ENCODE data around the gene ANKRD26. TPM values are rescaled to one million over a fixed set of nuclear protein-coding genes. Genes with fewer than 3 reads are reported as not detected.

Gene ANKRD26
- total and polyA plus RNA-seq, 2 of the 13 experiments (the other 11 are each of a cell fraction or from before 2014, with no cell fraction given): 1.5 to 9.6 TPM

- TF ChIP-seq REPIN1 (CRISPR knock-in tag; IDR thresholded peaks at IDR 0.05; ENCODE audit: borderline replicate concordance, low read depth): no peak
- TF ChIP-seq ZNF775 (CRISPR knock-in tag; IDR thresholded peaks at IDR 0.05; ENCODE audit: borderline replicate concordance): no peak
- no peak for TF ChIP-seq RFX1 (IDR thresholded peaks at IDR 0.05)
- no peak for TF ChIP-seq ZFP82 (CRISPR knock-in tag; IDR thresholded peaks at IDR 0.05; ENCODE audit: borderline replicate concordance)
- no peak for TF ChIP-seq PHF21A (CRISPR knock-in tag; IDR thresholded peaks at IDR 0.05)
- TF ChIP-seq GATAD2A (CRISPR knock-in tag; IDR thresholded peaks at IDR 0.05): no peak
- TF ChIP-seq ZNF574 (CRISPR knock-in tag; IDR thresholded peaks at IDR 0.05): no peak
Measured at GRCh38 chr10:27019827-27020226, 80.5 kb downstream of the ANKRD26 start (continued).

DNA sequence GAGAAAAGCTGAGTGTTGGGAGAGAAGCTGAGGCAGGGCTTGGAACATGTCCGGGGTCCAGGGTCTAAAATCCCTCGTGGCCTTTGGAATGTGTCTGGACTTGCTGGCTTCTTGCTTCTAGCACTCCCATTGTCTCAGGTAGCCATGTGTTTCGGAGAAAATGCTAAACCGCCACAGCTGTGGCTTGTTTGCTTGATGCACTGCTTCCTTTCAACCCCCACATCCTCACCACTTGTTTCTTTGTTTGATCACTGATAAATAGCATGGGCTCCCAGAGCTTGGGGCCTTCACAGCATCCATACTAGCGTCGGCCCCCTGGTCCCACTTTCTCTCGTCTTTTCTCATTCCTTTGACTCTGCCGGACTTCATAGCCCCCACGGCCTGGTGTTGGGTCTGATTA lies 102.7 kb downstream of the ANKRD26 start:
- Histone ChIP-seq H3K36me3 (replicated peaks in 1 of 2; ENCODE audit: control insufficient read depth in 1 of 2, insufficient read depth in 2 of 2, low read length in 2 of 2) (no peaks in the 10 kb centered on the region; a peak in 1 of 5 replicates), H3K27me3 (ENCODE audit: control insufficient read depth in 1 of 2, insufficient read depth in 2 of 2, low read length in 2 of 2) (no peaks in the 10 kb centered on the region), H3K27ac (ENCODE audit: extremely low read length, insufficient read depth, low read length) (no peak overlapping the region), H3K9me3 (ENCODE audit: low read length) (no peaks in the 10 kb centered on the region), H4K20me1 (ENCODE audit: insufficient read depth, low read length) (no peaks in the 10 kb centered on the region), H3K4me3 (replicated peaks in 1 of 3; ENCODE audit: insufficient read depth in 1 of 3, low read depth in 2 of 3, low read length in 3 of 3) (no peak overlapping the region), H2AFZ (ENCODE audit: low read length) (no peak overlapping the region), H3K4me2 (ENCODE audit: low read depth, low read length) (no peak overlapping the region), H3K4me1 (ENCODE audit: insufficient read depth, low read length) (peaks cover 8% of the 10 kb centered on the region), H3K9ac (ENCODE audit: insufficient read depth, low read depth, low read length) (no peak overlapping the region), H3K79me2 (ENCODE audit: insufficient read depth, low read length) (no peaks in the 10 kb centered on the region)
- TF ChIP-seq ZBTB20 (CRISPR knock-in tag; IDR thresholded peaks at IDR 0.05; ENCODE audit: borderline replicate concordance, low read depth): no peak
- no peak for TF ChIP-seq SALL1 (CRISPR knock-in tag; IDR thresholded peaks at IDR 0.05)
- BruUV-seq (replicated peaks): no TSS peak
- ChIA-PET POLR2A (no interaction called here), CTCF (ENCODE audit: low intra/inter-chr PET ratio, low total read pairs) (no interaction called here)
- in situ Hi-C loops (cut with HindIII; ENCODE audit: extremely low pct_ligation_motif_present, low pct_unique_long_range_greater_than_20kb): no loop called here
- no peak for FAIRE-seq
- intact Hi-C loops (cut with micrococcal nuclease; ENCODE audit: unreplicated experiment): no loop called here
- no peak for DNase-seq (ENCODE audit: low spot score)
- WGBS (ENCODE audit: low lambda C conversion rate): 90% methylated on average over 9 of the region's 9 CpGs
- ATAC-seq: no peak
